GM23248 (cell line): Measurements from ENCODE around the gene SETD2. TPM values are rescaled to one million over a fixed set of nuclear protein-coding genes. Genes with fewer than 3 reads are reported as not detected.

Source experiments
- DNase-seq: peaks from one replicate; pipeline ENCODE4 v3.0.0-alpha.2; 2015
- H2AFZ ChIP-seq: fragments of 200-600 bp; sonication (generic); 2 replicates; pipeline ENCODE4 v1.6.1; 2016; ENCODE audit warnings: antibody characterized with exemption
- H3F3A ChIP-seq: fragments of 200-600 bp; sonication (generic); 2 replicates; pipeline ENCODE4 v1.6.1; 2016; ENCODE audit warnings: mild to moderate bottlenecking, antibody characterized with exemption, mixed run types; ENCODE audit not compliant: insufficient read depth
- H3K27ac ChIP-seq: fragments of 200-600 bp; sonication (generic); 2 replicates; pipeline ENCODE4 v1.5.1; 2016; ENCODE audit warnings: mild to moderate bottlenecking
- H3K27me3 ChIP-seq: fragments of 200-600 bp; sonication (generic); replicated peaks from 2 replicates; pipeline ENCODE4 v1.6.1; 2016; ENCODE audit warnings: mild to moderate bottlenecking; ENCODE audit not compliant: insufficient read depth
- H3K36me3 ChIP-seq: fragments of 200-600 bp; sonication (generic); 2 replicates; pipeline ENCODE4 v1.6.1; 2016; ENCODE audit warnings: low read depth, mild to moderate bottlenecking
- H3K4me1 ChIP-seq: fragments of 200-600 bp; sonication (generic); 2 replicates; pipeline ENCODE4 v1.6.1; 2016; ENCODE audit warnings: mild to moderate bottlenecking; ENCODE audit not compliant: insufficient read depth
- H3K4me2 ChIP-seq: fragments of 200-600 bp; sonication (generic); one replicate; pipeline ENCODE4 v1.6.1; 2016; ENCODE audit warnings: mild to moderate bottlenecking; ENCODE audit not compliant: unreplicated experiment
- H3K4me3 ChIP-seq: fragments of 200-600 bp; sonication (generic); 2 replicates; pipeline ENCODE4 v1.5.1; 2016; ENCODE audit warnings: mild to moderate bottlenecking
- H3K79me2 ChIP-seq: fragments of 200-600 bp; sonication (generic); 2 replicates; pipeline ENCODE4 v1.6.1; 2016; ENCODE audit warnings: mild to moderate bottlenecking; ENCODE audit not compliant: insufficient read depth
- H3K9ac ChIP-seq: fragments of 200-600 bp; sonication (generic); 2 replicates; pipeline ENCODE4 v1.6.1; 2016; ENCODE audit warnings: mild to moderate bottlenecking
- H3K9me2 ChIP-seq: fragments of 200-600 bp; sonication (generic); 2 replicates; pipeline ENCODE4 v1.6.1; 2016; ENCODE audit warnings: mixed run types, mild to moderate bottlenecking, moderate library complexity; ENCODE audit not compliant: insufficient read depth
- H3K9me3 ChIP-seq: fragments of 200-600 bp; sonication (generic); one replicate; pipeline ENCODE4 v1.6.1; 2017; ENCODE audit warnings: low read depth
- H4K20me1 ChIP-seq: fragments of 200-600 bp; sonication (generic); 2 replicates; pipeline ENCODE4 v1.6.0; 2016; ENCODE audit not compliant: insufficient read depth
- EZH2 ChIP-seq: fragments of 200-600 bp; sonication (generic); IDR thresholded peaks from 2 replicates; pipeline ENCODE4 v1.6.1; 2018; ENCODE audit warnings: antibody characterized with exemption, mild to moderate bottlenecking; ENCODE audit not compliant: insufficient read depth, poor library complexity, severe bottlenecking
- EZH2phosphoT487 ChIP-seq: fragments of 200-600 bp; sonication (generic); IDR thresholded peaks from 2 replicates; pipeline ENCODE4 v1.6.1; 2018; ENCODE audit warnings: antibody characterized with exemption, moderate library complexity, mild to moderate bottlenecking, low read depth; ENCODE audit not compliant: insufficient read depth
- WGBS, 2 experiments: methylation state at CpG; one replicate each; pipeline ENCODE4 v1.1.6; 2015 to 2017; ENCODE audit warnings: low lambda C conversion rate in 2 of 2, low coverage in 1 of 2; ENCODE audit errors: missing lambda C conversion rate in 2 of 2; 5-methylcytosine and 5-hydroxymethylcytosine counted together
- in situ Hi-C: fragments of 300-500 bp; cut with MboI; formaldehyde crosslinking; loops from 2 replicates; pipeline ENCODE4 v1.15.0; 2020
- polyA plus RNA-seq: library from polyadenylated mRNA; unstranded; fragments of >200 nt; fragmentation: Nextera tagmentation; extraction: Ambion mirVana; gene quantifications from 2 replicates; pipeline ENCODE4 v1.2.1, GENCODE V29; 2016
- total RNA-seq: library from RNA; depleted of rRNA; stranded (reverse); fragments of >200 nt; shearing (Covaris generic); gene quantifications from 2 replicates; pipeline ENCODE4 v1.2.3, GENCODE V29; 2014

SETD2 gene
- total and polyA plus RNA-seq, 2 experiments from 2014 or later: 16.2 to 24.0 TPM

- H3K79me2 ChIP-seq: peaks cover 100% of the 10 kb centered on the region
- no peaks in the 10 kb centered on the region for H3K4me1 ChIP-seq
- in situ Hi-C loops: no loop called here
- H3K4me3 ChIP-seq: no peak overlapping the region
- H3K27me3 ChIP-seq: no peaks in the 10 kb centered on the region
- TF ChIP-seq EZH2phosphoT487 (no peak), EZH2 (no peak)
- no peaks in the 10 kb centered on the region for H3K36me3 ChIP-seq
- no peak overlapping the region for H3K9ac ChIP-seq
- no peak overlapping the region for H2AFZ ChIP-seq
- no peaks in the 10 kb centered on the region for H3F3A ChIP-seq
- H3K27ac ChIP-seq: no peak overlapping the region
- no peaks in the 10 kb centered on the region for H3K9me3 ChIP-seq
- no peaks in the 10 kb centered on the region for H3K9me2 ChIP-seq
- DNase-seq: no peak
- H3K4me2 ChIP-seq: no peak overlapping the region
- peaks cover 7% of the 10 kb centered on the region; the same call in 1 of the 2 replicates for H4K20me1 ChIP-seq
- 65 to 80% methylated on average over 3 of the region's 3 CpGs for WGBS, 2 experiments
Measured at GRCh38 chr3:47134311-47134710, 29.6 kb downstream of the SETD2 start.

DNA sequence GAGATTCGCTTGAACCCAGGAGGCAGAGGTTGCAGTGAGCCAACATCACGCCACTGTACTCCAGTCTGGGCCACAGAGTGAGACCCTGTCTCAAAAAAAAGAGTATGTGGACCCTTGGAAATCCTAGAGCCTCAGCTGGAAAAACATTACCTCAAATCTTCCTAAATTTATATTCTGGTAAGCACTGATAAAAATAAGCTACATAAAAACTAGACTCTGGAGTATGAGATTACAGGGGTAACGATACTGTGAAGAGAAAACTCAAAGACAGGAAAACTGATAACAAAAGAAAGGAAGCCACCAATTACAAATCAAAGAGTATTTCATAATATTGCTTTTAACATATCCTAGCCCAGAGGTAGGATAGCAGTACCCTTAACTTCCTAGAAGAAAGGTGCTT, 30.3 kb downstream of the SETD2 start:
- TF ChIP-seq EZH2phosphoT487 (no peak), EZH2 (no peak)
- Histone ChIP-seq H2AFZ (no peak overlapping the region), H3K4me1 (no peaks in the 10 kb centered on the region), H3K79me2 (peaks cover 100% of the 10 kb centered on the region), H3K27me3 (no peaks in the 10 kb centered on the region), H3F3A (no peaks in the 10 kb centered on the region), H3K27ac (no peak overlapping the region), H3K9ac (no peak overlapping the region), H3K36me3 (no peaks in the 10 kb centered on the region), H3K4me2 (no peak overlapping the region), H4K20me1 (peaks cover 7% of the 10 kb centered on the region; the same call in 1 of the 2 replicates), H3K9me2 (no peaks in the 10 kb centered on the region), H3K9me3 (no peaks in the 10 kb centered on the region), H3K4me3 (no peak overlapping the region)
- in situ Hi-C loops: no loop called here
- no peak for DNase-seq
- WGBS, 2 experiments: 96 to 99% methylated on average over 3 of the region's 3 CpGs

GRCh38 chr3:47130557-47130956, 33.4 kb downstream of the SETD2 start:
- no peaks in the 10 kb centered on the region for H3K4me1 ChIP-seq
- peaks cover 6% of the 10 kb centered on the region; the same call in 1 of the 2 replicates for H4K20me1 ChIP-seq
- H3F3A ChIP-seq: no peaks in the 10 kb centered on the region
- H3K4me2 ChIP-seq: no peak overlapping the region
- in situ Hi-C loops: no loop called here
- H3K27me3 ChIP-seq: no peaks in the 10 kb centered on the region
- no peak overlapping the region for H3K4me3 ChIP-seq
- no peaks in the 10 kb centered on the region for H3K9me3 ChIP-seq
- no peak overlapping the region for H3K9ac ChIP-seq
- DNase-seq: no peak
- H3K36me3 ChIP-seq: no peaks in the 10 kb centered on the region
- TF ChIP-seq EZH2phosphoT487: no peak
- TF ChIP-seq EZH2: no peak
- no peak overlapping the region for H3K27ac ChIP-seq
- WGBS, 2 experiments: 97 to 98% methylated on average over 2 of the region's 2 CpGs
- H2AFZ ChIP-seq: no peak overlapping the region
- H3K9me2 ChIP-seq: no peaks in the 10 kb centered on the region
- H3K79me2 ChIP-seq: peaks cover 100% of the 10 kb centered on the region

GRCh38 chr3:47128137-47128536, 35.8 kb downstream of the SETD2 start:
- peaks cover 6% of the 10 kb centered on the region; the same call in 1 of the 2 replicates for H4K20me1 ChIP-seq
- no peak overlapping the region for H3K9ac ChIP-seq
- TF ChIP-seq EZH2 (no peak), EZH2phosphoT487 (no peak)
- H3K36me3 ChIP-seq: peaks cover 12% of the 10 kb centered on the region
- H3K79me2 ChIP-seq: peaks cover 100% of the 10 kb centered on the region
- DNase-seq: no peak
- H3K9me2 ChIP-seq: no peaks in the 10 kb centered on the region
- H3K4me1 ChIP-seq: no peaks in the 10 kb centered on the region
- no peaks in the 10 kb centered on the region for H3K9me3 ChIP-seq
- no peak overlapping the region for H3K4me3 ChIP-seq
- H3F3A ChIP-seq: no peaks in the 10 kb centered on the region
- no peaks in the 10 kb centered on the region for H3K27me3 ChIP-seq
- WGBS, 2 experiments: 68 to 69% methylated on average over 4 of the region's 4 CpGs
- H3K4me2 ChIP-seq: no peak overlapping the region
- no peak overlapping the region for H2AFZ ChIP-seq
- no peak overlapping the region for H3K27ac ChIP-seq
- in situ Hi-C loops: no loop called here

DNA sequence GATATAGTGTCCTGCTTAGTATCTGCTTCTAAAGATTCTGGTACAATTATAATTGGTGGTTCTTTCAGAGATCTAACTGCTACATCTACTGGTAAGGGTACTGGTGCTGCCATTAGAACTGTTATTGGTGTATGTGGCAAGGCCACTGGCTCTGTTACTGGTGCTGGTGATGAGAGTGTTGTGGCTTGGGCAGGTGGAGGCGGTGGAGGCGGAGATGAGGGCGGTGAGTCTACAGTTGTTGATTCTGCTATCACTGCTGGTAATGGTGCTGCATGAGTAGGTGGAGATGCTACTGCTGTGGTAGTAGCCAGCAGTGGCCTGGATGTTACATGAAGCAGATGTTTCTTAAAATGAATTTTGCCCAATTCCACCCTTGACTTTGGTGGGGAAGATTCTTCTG, 40.1 kb downstream of the SETD2 start:
- Histone ChIP-seq H3K4me3 (no peak overlapping the region), H2AFZ (no peak overlapping the region), H3K9me3 (no peaks in the 10 kb centered on the region), H4K20me1 (peaks cover 6% of the 10 kb centered on the region; the same call in 1 of the 2 replicates), H3K9me2 (no peaks in the 10 kb centered on the region), H3K4me1 (no peaks in the 10 kb centered on the region), H3K27ac (no peak overlapping the region), H3F3A (no peaks in the 10 kb centered on the region), H3K79me2 (peaks cover 100% of the 10 kb centered on the region), H3K4me2 (no peak overlapping the region), H3K27me3 (no peaks in the 10 kb centered on the region), H3K36me3 (peaks cover 39% of the 10 kb centered on the region), H3K9ac (no peak overlapping the region)
- DNase-seq: no peak
- no peak for TF ChIP-seq EZH2
- WGBS, 2 experiments: 96 to 97% methylated on average over 3 of the region's 3 CpGs
- in situ Hi-C loops: no loop called here
